HepG2 (cell line): Measurements from ENCODE around the gene ARHGEF16. TPM values are rescaled to one million over a fixed set of nuclear protein-coding genes. Genes with fewer than 3 reads are reported as not detected.

Experiments
- GMEB2 ChIP-seq: IDR thresholded peaks from 2 replicates; pipeline ENCODE4 v1.6.1; 2016; ENCODE audit warnings: missing biosample characterization, missing genetic modification reagents, low read depth
- ZNF235 ChIP-seq: sonication (generic); formaldehyde crosslinking; IDR thresholded peaks from 2 replicates; pipeline ENCODE4 v1.8.1; 2023; ENCODE audit warnings: mild to moderate bottlenecking, missing genetic modification reagents, borderline replicate concordance
- ZNF280B ChIP-seq: sonication (generic); formaldehyde crosslinking; IDR thresholded peaks from 2 replicates; pipeline ENCODE4 v1.5.0; 2020; ENCODE audit warnings: missing genetic modification reagents, mild to moderate bottlenecking, borderline replicate concordance
- ZNF414 ChIP-seq: sonication (generic); formaldehyde crosslinking; IDR thresholded peaks from 2 replicates; pipeline ENCODE4 v1.5.0; 2020; ENCODE audit warnings: missing genetic modification reagents
- ZNF616 ChIP-seq: sonication (generic); formaldehyde crosslinking; IDR thresholded peaks from 2 replicates; pipeline ENCODE4 v1.5.0; 2020; ENCODE audit warnings: low read depth, mild to moderate bottlenecking, missing genetic modification reagents
- ZSCAN5A ChIP-seq: sonication (generic); formaldehyde crosslinking; IDR thresholded peaks from 2 replicates; pipeline ENCODE4 v1.8.0; 2022; ENCODE audit warnings: mild to moderate bottlenecking, missing genetic modification reagents, borderline replicate concordance
- polyA plus RNA-seq, 8 experiments: library from polyadenylated mRNA; depleted of rRNA in 3 of 8; stranded (reverse) in 7 of 8; unstranded in 1 of 8; fragments of >200 nt; fragmentation: Illumina TruSeq in 4 of 8; extraction: Trizol in 4 of 8; gene quantifications; 2 replicates each; pipeline versions ENCODE4 v1.2.1 to v1.2.3, GENCODE V29; 2011 to 2016; ENCODE audit warnings: low read depth in 4 of 8, missing spikeins in 1 of 8, mixed read lengths in 1 of 8; ENCODE audit not compliant: insufficient read depth in 1 of 8
- total RNA-seq, 5 experiments: library from RNA; depleted of rRNA; stranded (reverse); fragments of >200 nt; fragmentation: Illumina TruSeq; extraction: Trizol; gene quantifications; 2 replicates each; pipeline ENCODE4 v1.2.3, GENCODE V29; 2016; ENCODE audit warnings: low read depth in 1 of 5

Gene ARHGEF16
- total and polyA plus RNA-seq, 2 of the 13 experiments (the other 11 are each of a cell fraction or from before 2014, with no cell fraction given): 20.3 to 39.9 TPM

GRCh38 chr1:3427711-3428704 is 26.5 kb upstream of the ARHGEF16 start (continued):
- TF ChIP-seq ZSCAN5A (CRISPR knock-in tag) (no peak), ZNF616 (no peak), ZNF414 (CRISPR knock-in tag) (no peak), GMEB2 (no peak), ZNF235 (CRISPR knock-in tag) (no peak), ZNF280B (CRISPR knock-in tag) (no peak)
